Measurements from ENCODE around the gene IRF5. TPM values are rescaled to one million over a fixed set of nuclear protein-coding genes. Genes with fewer than 3 reads are reported as not detected.

IRF5 gene, protein sequence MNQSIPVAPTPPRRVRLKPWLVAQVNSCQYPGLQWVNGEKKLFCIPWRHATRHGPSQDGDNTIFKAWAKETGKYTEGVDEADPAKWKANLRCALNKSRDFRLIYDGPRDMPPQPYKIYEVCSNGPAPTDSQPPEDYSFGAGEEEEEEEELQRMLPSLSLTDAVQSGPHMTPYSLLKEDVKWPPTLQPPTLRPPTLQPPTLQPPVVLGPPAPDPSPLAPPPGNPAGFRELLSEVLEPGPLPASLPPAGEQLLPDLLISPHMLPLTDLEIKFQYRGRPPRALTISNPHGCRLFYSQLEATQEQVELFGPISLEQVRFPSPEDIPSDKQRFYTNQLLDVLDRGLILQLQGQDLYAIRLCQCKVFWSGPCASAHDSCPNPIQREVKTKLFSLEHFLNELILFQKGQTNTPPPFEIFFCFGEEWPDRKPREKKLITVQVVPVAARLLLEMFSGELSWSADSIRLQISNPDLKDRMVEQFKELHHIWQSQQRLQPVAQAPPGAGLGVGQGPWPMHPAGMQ
- polyA plus RNA-seq (2013, experiment 1 of 2) = 0.15 TPM
- polyA plus RNA-seq (2013, experiment 2 of 2) = 0.38 TPM

DNA sequence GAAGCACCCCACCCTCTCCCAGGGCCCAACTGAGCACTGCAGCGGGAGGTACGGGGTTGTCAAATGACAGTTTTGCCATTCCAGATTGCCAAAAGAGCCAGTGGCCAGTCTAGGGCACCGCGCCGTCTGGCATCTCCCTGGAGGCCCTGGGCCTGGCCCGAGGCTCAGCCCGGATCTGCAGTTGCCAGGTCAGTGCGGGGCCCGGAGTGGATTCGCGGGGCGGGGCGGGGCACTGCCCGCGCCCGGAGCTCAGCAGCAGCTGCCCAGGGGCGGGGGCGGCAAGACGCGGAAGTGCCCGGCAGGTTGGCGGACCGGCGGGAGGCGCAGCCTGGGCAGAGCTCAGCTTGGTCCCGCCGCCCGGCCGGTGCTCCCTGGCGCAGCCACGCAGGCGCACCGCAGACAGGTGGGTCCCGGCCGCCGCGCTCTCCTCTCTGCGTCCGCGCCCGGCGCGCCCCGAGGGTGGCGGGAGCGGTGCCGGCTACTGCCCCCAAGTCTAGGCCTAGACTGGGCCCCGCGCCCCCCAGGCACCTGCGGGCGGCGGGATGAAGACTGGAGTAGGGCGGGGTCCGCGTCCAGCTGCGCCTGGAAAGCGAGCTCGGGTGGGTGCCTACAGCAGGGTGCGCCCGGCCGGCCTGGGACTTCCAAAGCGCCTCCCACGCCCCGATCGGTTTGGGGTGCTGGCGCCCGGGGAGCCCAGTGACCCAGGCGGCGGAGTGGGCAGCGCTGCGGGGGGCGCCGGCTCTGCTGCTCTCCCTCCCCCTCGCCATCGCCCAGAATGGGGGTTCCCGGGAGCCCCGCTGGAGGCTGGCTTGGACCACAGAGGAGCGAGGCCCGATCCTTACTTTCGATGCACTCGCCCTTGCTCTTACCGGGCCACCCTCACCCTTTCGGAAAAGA lies at the start of gene IRF5:
TSS of gene IRF5 (plus strand) at position 281 of the 897 bp plus-strand sequence. CDS start 4,155 bp downstream, outside the sequence.
- H3K27ac ChIP-seq (ENCODE audit: low read depth, low read length) = no peak within 1 kb of the TSS
- H3K9ac ChIP-seq (ENCODE audit: low read depth, low read length) = no peak within 1 kb of the TSS
- no peaks in the 10 kb centered on the region for H3K9me3 ChIP-seq (ENCODE audit: insufficient read depth, low read depth, low read length)
- H3K27me3 ChIP-seq (ENCODE audit: insufficient read depth, low read length) = peaks cover 80% of the 10 kb centered on the region
- no peaks in the 10 kb centered on the region for H3K4me1 ChIP-seq (ENCODE audit: insufficient read depth, low read length)
- 3% methylated on average over 83 of the region's 83 CpGs for WGBS
- H3K36me3 ChIP-seq (ENCODE audit: insufficient read depth, low read length) = no peaks in the 10 kb centered on the region
- peak within 1 kb of the TSS; percentile 61 for H3K4me3 ChIP-seq (ENCODE audit: low read length)

DNA sequence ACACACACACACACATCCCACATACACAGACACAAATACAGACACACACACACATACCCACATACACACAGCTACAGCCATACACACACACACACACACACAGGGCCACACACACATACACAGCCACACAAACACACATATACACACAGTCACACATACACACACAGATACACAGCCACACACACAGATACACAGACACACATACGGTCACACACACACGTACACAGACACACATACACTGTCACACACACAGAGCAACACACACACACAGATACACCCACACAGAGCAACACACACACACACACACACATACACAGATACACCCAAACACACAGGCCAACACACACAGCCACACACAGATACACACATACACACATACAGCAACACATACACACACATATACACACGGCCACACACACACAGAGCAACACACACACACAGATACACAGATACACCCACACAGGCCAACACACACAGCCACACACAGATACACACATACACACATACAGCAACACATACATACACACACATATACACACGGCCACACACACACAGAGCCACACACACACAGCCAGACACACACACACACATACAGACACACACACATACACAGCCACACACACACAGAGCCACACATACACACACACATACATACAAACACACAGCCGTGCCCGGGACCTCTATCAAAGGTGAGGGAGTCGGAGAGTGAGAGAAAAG lies 49.5 kb upstream of the IRF5 start:
- Histone ChIP-seq H3K9me3 (ENCODE audit: insufficient read depth, low read depth, low read length) (no peaks in the 10 kb centered on the region), H3K27me3 (ENCODE audit: insufficient read depth, low read length) (peaks cover 15% of the 10 kb centered on the region), H3K36me3 (ENCODE audit: insufficient read depth, low read length) (no peaks in the 10 kb centered on the region), H3K27ac (ENCODE audit: low read depth, low read length) (no peak overlapping the region), H3K4me3 (ENCODE audit: low read length) (no peak overlapping the region), H3K9ac (ENCODE audit: low read depth, low read length) (no peak overlapping the region), H3K4me1 (ENCODE audit: insufficient read depth, low read length) (no peaks in the 10 kb centered on the region)
- WGBS = 87% methylated on average over 6 of the region's 7 CpGs

DNA sequence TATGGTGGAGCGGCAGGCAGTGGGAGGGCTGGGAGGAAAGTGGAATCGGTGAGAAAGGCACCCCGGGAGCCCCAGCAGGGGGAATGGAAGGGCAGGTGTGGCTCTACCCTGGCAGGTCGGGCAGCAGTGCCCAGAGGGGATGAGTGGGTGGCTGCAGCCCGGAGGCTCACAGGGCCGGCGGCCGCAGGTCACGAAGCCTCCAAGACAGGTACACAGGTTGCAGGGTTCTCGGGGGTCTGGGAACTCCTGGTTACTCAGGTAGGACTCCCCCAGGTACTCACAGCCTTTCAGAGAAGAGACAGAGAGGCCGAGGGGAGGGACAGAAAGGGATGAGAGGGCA lies 49.0 kb upstream of the IRF5 start:
- Histone ChIP-seq H3K27ac (ENCODE audit: low read depth, low read length) (peak overlapping the region; percentile 28; the same call in 1 of the 2 replicates), H3K4me1 (ENCODE audit: insufficient read depth, low read length) (no peaks in the 10 kb centered on the region), H3K9me3 (ENCODE audit: insufficient read depth, low read depth, low read length) (no peaks in the 10 kb centered on the region), H3K9ac (ENCODE audit: low read depth, low read length) (no peak overlapping the region), H3K4me3 (ENCODE audit: low read length) (no peak overlapping the region), H3K36me3 (ENCODE audit: insufficient read depth, low read length) (no peaks in the 10 kb centered on the region), H3K27me3 (ENCODE audit: insufficient read depth, low read length) (peaks cover 15% of the 10 kb centered on the region)
- 64% methylated on average over 11 of the region's 11 CpGs for WGBS

DNA sequence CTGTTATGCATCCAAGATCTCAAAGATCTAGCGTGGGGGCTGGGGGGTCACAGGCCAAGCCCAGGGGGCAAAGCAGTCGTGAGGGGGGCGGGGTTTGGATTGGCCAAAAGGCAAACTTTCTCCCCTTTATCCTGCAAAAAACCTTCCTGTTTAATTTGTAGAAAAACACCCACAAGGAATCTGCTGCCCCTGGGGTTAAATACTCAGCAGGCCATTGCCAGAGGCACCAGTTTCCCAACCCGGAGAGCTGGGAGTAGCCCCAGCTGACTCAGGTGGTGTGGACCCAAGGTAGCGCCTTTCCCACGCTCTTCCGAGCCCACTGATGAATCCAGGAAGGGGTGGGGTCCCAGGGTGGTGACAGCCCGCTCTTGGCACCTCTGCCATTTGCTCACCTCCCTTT lies 48.6 kb upstream of the IRF5 start:
- H3K9ac ChIP-seq (ENCODE audit: low read depth, low read length) = no peak overlapping the region
- H3K4me1 ChIP-seq (ENCODE audit: insufficient read depth, low read length) = no peaks in the 10 kb centered on the region
- no peak overlapping the region for H3K4me3 ChIP-seq (ENCODE audit: low read length)
- H3K27ac ChIP-seq (ENCODE audit: low read depth, low read length) = peak overlapping the region; percentile 28; the same call in 1 of the 2 replicates
- no peaks in the 10 kb centered on the region for H3K9me3 ChIP-seq (ENCODE audit: insufficient read depth, low read depth, low read length)
- H3K36me3 ChIP-seq (ENCODE audit: insufficient read depth, low read length) = no peaks in the 10 kb centered on the region
- H3K27me3 ChIP-seq (ENCODE audit: insufficient read depth, low read length) = peaks cover 15% of the 10 kb centered on the region
- WGBS = 49% methylated on average over 8 of the region's 8 CpGs

DNA sequence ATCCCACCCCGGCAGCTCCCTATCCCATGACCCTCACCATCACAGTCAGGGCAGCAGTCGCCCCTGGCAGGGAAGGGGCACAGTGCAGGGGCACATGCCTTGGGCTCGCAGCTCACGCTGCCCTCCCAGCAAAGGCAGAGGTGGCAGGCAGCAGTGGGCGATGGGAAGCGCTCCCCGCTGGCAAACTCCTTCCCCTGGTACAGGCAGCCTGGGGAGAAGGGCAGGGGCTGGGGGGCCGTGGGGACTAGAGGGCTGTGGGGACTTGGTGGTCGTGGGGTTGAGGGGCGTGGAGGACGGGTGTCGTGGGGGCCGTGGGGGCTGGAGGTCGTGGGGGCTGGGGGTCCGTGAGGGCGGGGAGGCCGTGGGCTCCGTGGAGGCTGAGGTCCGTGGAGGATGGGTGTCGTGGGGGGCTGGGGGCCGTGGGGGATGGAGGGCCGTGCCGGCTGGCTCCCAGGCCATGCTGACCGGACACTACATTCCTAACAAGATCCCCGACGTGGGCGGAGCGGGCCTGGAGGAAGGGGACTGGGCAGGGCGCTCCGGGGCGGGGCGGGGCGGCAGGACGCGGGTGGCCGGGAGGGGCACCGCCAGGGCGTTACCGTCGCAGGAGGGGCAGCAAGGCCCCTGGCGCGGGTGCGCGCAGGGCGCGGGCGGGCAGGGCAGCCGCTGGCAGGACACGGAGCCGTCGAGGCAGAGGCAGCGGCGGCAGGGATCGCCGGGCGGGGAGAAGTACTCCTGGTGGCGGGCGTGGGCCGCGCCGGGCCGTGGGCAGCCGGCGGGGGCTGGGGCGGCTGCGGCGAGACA lies 47.2 kb upstream of the IRF5 start:
- no peaks in the 10 kb centered on the region for H3K36me3 ChIP-seq (ENCODE audit: insufficient read depth, low read length)
- H3K4me1 ChIP-seq (ENCODE audit: insufficient read depth, low read length) = no peaks in the 10 kb centered on the region
- WGBS = 47% methylated on average over 59 of the region's 67 CpGs

DNA sequence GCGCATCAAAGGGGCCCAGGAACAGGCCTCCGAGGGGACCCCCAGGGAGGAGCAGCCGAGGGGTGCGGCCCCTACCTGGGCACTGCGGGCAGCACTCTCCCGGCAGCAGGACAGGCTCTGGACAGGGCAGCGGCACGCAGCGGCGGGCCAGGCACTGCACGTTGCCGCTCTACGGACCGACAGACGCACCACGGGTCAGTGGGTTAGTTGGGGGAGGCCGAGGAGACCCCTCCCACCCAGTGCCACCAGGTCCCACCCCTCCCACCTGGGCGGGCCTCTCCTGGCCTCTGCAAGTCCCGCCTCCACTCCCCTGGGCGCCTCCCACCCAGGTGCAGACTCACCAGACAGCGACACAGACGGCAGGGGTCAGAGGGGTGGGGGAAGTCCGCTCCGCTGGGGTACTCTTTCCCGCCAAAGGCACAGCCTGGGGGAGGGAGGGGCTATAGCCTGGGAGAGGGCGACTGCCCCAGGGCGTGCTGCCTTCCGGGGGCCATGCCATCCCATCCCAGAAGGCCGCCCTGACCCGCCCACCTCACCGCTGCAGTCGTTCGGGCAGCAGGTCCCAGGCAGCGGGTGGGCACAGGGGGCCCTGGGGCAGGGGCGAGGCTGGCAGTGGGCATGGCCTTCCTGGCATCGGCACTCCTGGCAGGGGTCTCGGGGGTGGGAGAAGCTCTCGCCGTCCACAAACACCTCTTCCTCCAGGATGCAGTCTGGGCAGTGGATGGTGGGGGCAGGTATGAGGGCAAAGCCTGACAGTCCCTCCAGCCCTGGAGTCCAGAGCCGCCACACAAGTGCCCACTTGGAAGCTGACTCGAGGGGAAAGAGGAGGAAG lies 46.4 kb upstream of the IRF5 start:
- Histone ChIP-seq H3K4me1 (ENCODE audit: insufficient read depth, low read length) (no peaks in the 10 kb centered on the region), H3K27ac (ENCODE audit: low read depth, low read length) (no peak overlapping the region), H3K9ac (ENCODE audit: low read depth, low read length) (no peak overlapping the region), H3K36me3 (ENCODE audit: insufficient read depth, low read length) (no peaks in the 10 kb centered on the region), H3K4me3 (ENCODE audit: low read length) (peak overlapping the region; percentile 56), H3K27me3 (ENCODE audit: insufficient read depth, low read length) (peaks cover 15% of the 10 kb centered on the region), H3K9me3 (ENCODE audit: insufficient read depth, low read depth, low read length) (no peaks in the 10 kb centered on the region)
- WGBS = 45% methylated on average over 36 of the region's 41 CpGs

More for the DNA sequence above, 47.2 kb upstream of the IRF5 start:
- H3K9ac ChIP-seq (ENCODE audit: low read depth, low read length) = no peak overlapping the region
- peaks cover 15% of the 10 kb centered on the region for H3K27me3 ChIP-seq (ENCODE audit: insufficient read depth, low read length)
- no peaks in the 10 kb centered on the region for H3K9me3 ChIP-seq (ENCODE audit: insufficient read depth, low read depth, low read length)
- H3K27ac ChIP-seq (ENCODE audit: low read depth, low read length) = no peak overlapping the region
- H3K4me3 ChIP-seq (ENCODE audit: low read length) = peak overlapping the region; percentile 56

DNA sequence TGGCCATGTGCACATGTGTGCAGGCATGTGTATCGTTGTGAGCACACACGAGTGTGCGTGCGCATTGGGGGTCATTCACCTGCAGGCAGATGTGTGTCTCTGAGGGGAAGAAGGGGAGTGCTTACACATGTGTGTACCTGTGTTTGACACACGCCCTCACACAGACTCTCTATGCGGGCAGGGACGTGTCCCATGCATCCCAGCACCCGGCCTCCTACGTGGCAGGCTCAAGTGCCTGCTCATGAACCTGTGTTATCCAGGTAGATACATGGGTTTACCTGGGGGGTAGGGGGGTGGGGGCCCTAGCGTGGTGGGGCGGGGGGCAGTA lies 45.8 kb upstream of the IRF5 start:
- peaks cover 15% of the 10 kb centered on the region for H3K27me3 ChIP-seq (ENCODE audit: insufficient read depth, low read length)
- H3K4me1 ChIP-seq (ENCODE audit: insufficient read depth, low read length) = no peaks in the 10 kb centered on the region
- H3K27ac ChIP-seq (ENCODE audit: low read depth, low read length) = no peak overlapping the region
- 95% methylated on average over 10 of the region's 11 CpGs for WGBS
- H3K36me3 ChIP-seq (ENCODE audit: insufficient read depth, low read length) = no peaks in the 10 kb centered on the region
- H3K9me3 ChIP-seq (ENCODE audit: insufficient read depth, low read depth, low read length) = no peaks in the 10 kb centered on the region
- peak overlapping the region; percentile 56; the same call in 1 of the 2 replicates for H3K4me3 ChIP-seq (ENCODE audit: low read length)
- no peak overlapping the region for H3K9ac ChIP-seq (ENCODE audit: low read depth, low read length)

DNA sequence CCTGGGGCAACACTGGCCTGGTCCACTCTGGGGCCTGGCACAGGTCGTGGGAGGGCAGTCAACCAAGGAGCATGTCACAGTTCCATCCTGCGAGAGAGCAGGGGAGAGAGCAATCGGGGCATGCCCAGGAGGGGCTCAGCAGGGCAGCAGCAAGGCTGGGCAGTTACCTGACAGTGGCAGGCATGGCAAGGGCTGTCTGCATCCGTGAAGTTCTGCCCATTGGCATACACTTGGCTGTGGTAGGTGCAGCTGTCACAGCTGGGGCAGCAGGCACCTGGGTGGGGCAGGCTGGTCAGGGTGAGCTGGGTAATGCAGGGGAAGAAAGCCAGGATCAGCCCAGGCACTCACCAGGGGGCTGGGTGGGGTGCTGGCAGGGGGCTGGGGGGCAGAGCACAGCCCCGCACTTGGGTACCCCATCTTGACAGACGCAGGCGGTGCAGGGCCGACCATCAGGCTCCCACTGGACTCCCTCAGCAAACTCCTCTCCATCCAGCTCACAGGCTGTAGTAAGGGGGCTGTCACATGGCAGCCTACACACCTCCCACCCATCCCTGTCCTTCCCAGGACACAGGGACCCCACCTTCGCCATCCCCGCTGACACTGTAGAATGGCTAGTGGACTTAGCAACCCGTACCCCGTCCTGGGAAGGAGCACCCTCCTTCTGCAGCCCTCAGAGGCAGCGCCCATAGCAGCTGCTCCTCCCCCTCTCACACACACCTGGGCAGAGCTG lies 45.0 kb upstream of the IRF5 start:
- no peak overlapping the region for H3K27ac ChIP-seq (ENCODE audit: low read depth, low read length)
- H3K36me3 ChIP-seq (ENCODE audit: insufficient read depth, low read length) = no peaks in the 10 kb centered on the region
- H3K9ac ChIP-seq (ENCODE audit: low read depth, low read length) = no peak overlapping the region
- WGBS = 90% methylated on average over 13 of the region's 13 CpGs
- H3K4me1 ChIP-seq (ENCODE audit: insufficient read depth, low read length) = no peaks in the 10 kb centered on the region
- no peak overlapping the region for H3K4me3 ChIP-seq (ENCODE audit: low read length)
- no peaks in the 10 kb centered on the region for H3K9me3 ChIP-seq (ENCODE audit: insufficient read depth, low read depth, low read length)
- H3K27me3 ChIP-seq (ENCODE audit: insufficient read depth, low read length) = peaks cover 15% of the 10 kb centered on the region

DNA sequence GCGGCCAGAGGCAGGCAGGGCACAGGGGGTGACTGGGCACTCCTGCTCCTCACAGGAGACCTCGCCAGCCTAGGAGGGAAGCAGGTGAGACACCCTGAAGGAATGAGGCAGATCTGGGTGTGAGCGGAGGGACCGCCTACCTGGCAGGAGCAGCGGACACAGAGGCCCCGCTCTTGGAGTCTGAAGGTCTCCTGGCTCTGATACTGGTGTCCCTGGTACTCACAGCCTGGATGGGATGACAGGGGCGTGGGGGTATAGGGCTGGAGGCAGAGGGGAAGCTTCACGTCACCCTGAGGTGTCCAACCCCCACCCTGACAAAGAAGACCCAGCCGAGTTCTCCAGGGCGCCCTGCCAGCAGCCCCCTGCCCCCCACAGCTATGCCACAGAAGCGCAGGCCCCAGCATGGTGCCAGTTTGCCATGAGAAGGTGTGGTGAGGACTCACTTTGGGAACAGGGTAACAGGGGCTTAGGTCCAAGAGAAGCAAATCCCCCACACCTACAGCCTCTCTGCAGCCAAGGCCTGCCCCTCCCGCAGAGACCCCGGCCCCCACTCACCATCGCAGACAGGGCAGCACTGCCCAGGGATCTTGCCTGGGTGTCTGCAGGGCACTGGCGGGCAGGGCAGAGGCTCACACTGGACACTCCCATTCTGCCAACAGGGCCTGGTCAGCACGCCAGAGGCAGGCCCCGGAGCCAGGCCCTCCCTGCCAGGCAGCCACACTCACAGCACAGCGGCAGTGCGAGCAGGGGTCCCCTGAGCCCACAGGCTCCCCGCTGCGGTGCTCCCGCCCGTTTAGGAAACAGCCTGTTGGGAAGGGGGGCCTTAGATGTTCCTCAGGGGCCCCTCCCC lies 44.3 kb upstream of the IRF5 start:
- H3K36me3 ChIP-seq (ENCODE audit: insufficient read depth, low read length) = no peaks in the 10 kb centered on the region
- H3K27ac ChIP-seq (ENCODE audit: low read depth, low read length) = no peak overlapping the region
- 0 out of 2 replicates have a peak, but pooled peaks cover under 1% of the 10 kb centered on the region for H3K9me3 ChIP-seq (ENCODE audit: insufficient read depth, low read depth, low read length)
- no peaks in the 10 kb centered on the region for H3K4me1 ChIP-seq (ENCODE audit: insufficient read depth, low read length)
- H3K9ac ChIP-seq (ENCODE audit: low read depth, low read length) = no peak overlapping the region
- peaks cover 15% of the 10 kb centered on the region for H3K27me3 ChIP-seq (ENCODE audit: insufficient read depth, low read length)
- WGBS = 93% methylated on average over 23 of the region's 23 CpGs
- no peak overlapping the region for H3K4me3 ChIP-seq (ENCODE audit: low read length)
